SU-DHL-6 (cell line): ENCODE results near the gene TNXB.

Experiments used
- H2AFZ ChIP-seq: fragments of 200-600 bp; sonication (generic); 2 replicates; pipeline ENCODE4 v1.6.1; 2014; ENCODE audit warnings: low read depth, mild to moderate bottlenecking, moderate library complexity, mixed read lengths, antibody characterized with exemption, low read length; ENCODE audit not compliant: severe bottlenecking
- H3F3A ChIP-seq: fragments of 200-600 bp; shearing (Covaris generic); 2 replicates; pipeline ENCODE4 v1.6.0; 2016; ENCODE audit warnings: antibody characterized with exemption, mild to moderate bottlenecking; ENCODE audit not compliant: insufficient read depth
- H3K27ac ChIP-seq: fragments of 200-600 bp; sonication (generic); 2 replicates; pipeline ENCODE4 v1.5.1; 2016; ENCODE audit warnings: low read depth, mild to moderate bottlenecking, low read length, moderate library complexity, mixed read lengths
- H3K27me3 ChIP-seq: fragments of 200-600 bp; sonication (generic), shearing (Covaris generic); 2 replicates; pipeline ENCODE4 v1.6.0; 2014; ENCODE audit warnings: mild to moderate bottlenecking, low read length
- H3K36me3 ChIP-seq: fragments of 200-600 bp; sonication (generic); 2 replicates; pipeline ENCODE4 v1.6.1; 2014; ENCODE audit warnings: mild to moderate bottlenecking, low read length, mixed read lengths
- H3K4me2 ChIP-seq: fragments of 300-600, 200-600 bp; shearing (Covaris generic), sonication (generic); 2 replicates; pipeline ENCODE4 v1.6.0; 2014; ENCODE audit warnings: low read length, low read depth, mild to moderate bottlenecking; ENCODE audit not compliant: poor library complexity, severe bottlenecking
- H3K4me3 ChIP-seq: fragments of 200-600 bp; sonication (generic); 2 replicates; pipeline ENCODE4 v1.5.1; 2014; ENCODE audit warnings: antibody characterized with exemption, low read length, mild to moderate bottlenecking, mixed read lengths; ENCODE audit not compliant: insufficient read depth, poor library complexity, severe bottlenecking
- H3K79me2 ChIP-seq: fragments of 200-600 bp; sonication (generic); 2 replicates; pipeline ENCODE4 v1.6.1; 2014; ENCODE audit warnings: mild to moderate bottlenecking, low read length, moderate library complexity; ENCODE audit not compliant: insufficient read depth
- H3K9ac ChIP-seq: fragments of 200-600 bp; sonication (generic); 2 replicates; pipeline ENCODE4 v1.7.0; 2014; ENCODE audit warnings: mild to moderate bottlenecking, low read length
- H3K9me2 ChIP-seq: fragments of 200-600 bp; sonication (generic); replicated peaks from 2 replicates; pipeline ENCODE4 v1.6.1; 2014; ENCODE audit warnings: low read length; ENCODE audit not compliant: insufficient read depth
- H3K9me3 ChIP-seq: fragments of 200-600 bp; sonication (generic); 2 replicates; pipeline ENCODE4 v1.6.1; 2014; ENCODE audit warnings: low read length, mixed read lengths; ENCODE audit not compliant: insufficient read depth
- H4K20me1 ChIP-seq: fragments of 200-600 bp; sonication (generic); 2 replicates; pipeline ENCODE4 v1.6.1; 2014; ENCODE audit warnings: low read depth, mild to moderate bottlenecking, antibody characterized with exemption, low read length, moderate library complexity, mixed read lengths
- EZH2phosphoT487 ChIP-seq: fragments of 200-600 bp; sonication (generic), shearing (Covaris generic); conservative IDR thresholded peaks from 2 replicates; pipeline ENCODE4 v1.6.1; 2018; ENCODE audit warnings: mild to moderate bottlenecking, antibody characterized with exemption, low read length, moderate library complexity, mixed read lengths
- TF ChIP-seq, protein P1 (sequence below): fragments of 200-600 bp; sonication (generic); IDR thresholded peaks from one replicate; pipeline ENCODE4 v1.5.1; 2017; ENCODE audit warnings: antibody characterized with exemption, mild to moderate bottlenecking, low read length, moderate library complexity; ENCODE audit not compliant: insufficient read depth, poor library complexity, severe bottlenecking

Gene TNXB, protein sequence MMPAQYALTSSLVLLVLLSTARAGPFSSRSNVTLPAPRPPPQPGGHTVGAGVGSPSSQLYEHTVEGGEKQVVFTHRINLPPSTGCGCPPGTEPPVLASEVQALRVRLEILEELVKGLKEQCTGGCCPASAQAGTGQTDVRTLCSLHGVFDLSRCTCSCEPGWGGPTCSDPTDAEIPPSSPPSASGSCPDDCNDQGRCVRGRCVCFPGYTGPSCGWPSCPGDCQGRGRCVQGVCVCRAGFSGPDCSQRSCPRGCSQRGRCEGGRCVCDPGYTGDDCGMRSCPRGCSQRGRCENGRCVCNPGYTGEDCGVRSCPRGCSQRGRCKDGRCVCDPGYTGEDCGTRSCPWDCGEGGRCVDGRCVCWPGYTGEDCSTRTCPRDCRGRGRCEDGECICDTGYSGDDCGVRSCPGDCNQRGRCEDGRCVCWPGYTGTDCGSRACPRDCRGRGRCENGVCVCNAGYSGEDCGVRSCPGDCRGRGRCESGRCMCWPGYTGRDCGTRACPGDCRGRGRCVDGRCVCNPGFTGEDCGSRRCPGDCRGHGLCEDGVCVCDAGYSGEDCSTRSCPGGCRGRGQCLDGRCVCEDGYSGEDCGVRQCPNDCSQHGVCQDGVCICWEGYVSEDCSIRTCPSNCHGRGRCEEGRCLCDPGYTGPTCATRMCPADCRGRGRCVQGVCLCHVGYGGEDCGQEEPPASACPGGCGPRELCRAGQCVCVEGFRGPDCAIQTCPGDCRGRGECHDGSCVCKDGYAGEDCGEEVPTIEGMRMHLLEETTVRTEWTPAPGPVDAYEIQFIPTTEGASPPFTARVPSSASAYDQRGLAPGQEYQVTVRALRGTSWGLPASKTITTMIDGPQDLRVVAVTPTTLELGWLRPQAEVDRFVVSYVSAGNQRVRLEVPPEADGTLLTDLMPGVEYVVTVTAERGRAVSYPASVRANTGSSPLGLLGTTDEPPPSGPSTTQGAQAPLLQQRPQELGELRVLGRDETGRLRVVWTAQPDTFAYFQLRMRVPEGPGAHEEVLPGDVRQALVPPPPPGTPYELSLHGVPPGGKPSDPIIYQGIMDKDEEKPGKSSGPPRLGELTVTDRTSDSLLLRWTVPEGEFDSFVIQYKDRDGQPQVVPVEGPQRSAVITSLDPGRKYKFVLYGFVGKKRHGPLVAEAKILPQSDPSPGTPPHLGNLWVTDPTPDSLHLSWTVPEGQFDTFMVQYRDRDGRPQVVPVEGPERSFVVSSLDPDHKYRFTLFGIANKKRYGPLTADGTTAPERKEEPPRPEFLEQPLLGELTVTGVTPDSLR (N-terminal part only)

DNA sequence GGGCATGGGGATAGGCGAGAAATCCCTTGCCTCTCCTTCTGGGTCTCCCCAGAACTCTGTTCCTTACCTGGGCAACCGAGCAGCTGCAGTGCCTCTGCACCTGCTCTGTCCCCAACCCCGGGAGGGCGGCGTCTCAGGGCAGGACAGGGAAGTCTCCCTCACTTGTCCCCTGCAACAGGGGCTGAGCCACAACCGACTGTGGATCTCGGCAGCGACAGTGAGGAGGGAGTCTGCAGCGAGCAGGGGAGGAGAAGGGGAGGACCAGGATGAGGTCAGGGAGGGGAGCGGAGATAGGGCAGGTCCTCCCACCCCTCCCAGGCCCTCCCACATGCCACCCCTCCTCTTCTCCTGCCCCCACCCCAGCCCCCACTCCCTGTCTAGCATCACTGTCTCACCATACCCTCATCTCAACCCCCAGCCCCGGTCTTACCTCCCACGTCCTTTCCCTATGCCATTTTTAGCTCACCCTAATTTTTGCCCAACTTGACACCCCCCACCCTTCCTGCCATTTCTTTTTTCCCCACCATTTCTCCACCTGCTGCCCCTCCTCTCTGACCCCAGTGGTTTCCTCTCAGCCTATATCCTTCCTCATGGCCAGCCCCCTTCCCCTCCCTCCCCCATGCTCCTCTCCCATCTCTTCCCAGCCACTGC, at the start of gene TNXB:
Gene TNXB, minus strand, starts transcription at position 225 of the 651 bp plus-strand sequence. CDS start 11,140 bp downstream, outside the sequence.
- Histone ChIP-seq H3K9me3 (no peaks in the 10 kb centered on the region), H3K36me3 (no peaks in the 10 kb centered on the region), H3K79me2 (no peaks in the 10 kb centered on the region), H3K27ac (no peak within 1 kb of the TSS), H4K20me1 (no peaks in the 10 kb centered on the region), H2AFZ (no peak within 1 kb of the TSS), H3F3A (no peaks in the 10 kb centered on the region), H3K9ac (no peak within 1 kb of the TSS), H3K4me2 (no peak within 1 kb of the TSS), H3K27me3 (no peaks in the 10 kb centered on the region), H3K4me3 (no peak within 1 kb of the TSS), H3K9me2 (no peaks in the 10 kb centered on the region)
- TF ChIP-seq EZH2phosphoT487, result no peak
- TF ChIP-seq, protein P1, sequence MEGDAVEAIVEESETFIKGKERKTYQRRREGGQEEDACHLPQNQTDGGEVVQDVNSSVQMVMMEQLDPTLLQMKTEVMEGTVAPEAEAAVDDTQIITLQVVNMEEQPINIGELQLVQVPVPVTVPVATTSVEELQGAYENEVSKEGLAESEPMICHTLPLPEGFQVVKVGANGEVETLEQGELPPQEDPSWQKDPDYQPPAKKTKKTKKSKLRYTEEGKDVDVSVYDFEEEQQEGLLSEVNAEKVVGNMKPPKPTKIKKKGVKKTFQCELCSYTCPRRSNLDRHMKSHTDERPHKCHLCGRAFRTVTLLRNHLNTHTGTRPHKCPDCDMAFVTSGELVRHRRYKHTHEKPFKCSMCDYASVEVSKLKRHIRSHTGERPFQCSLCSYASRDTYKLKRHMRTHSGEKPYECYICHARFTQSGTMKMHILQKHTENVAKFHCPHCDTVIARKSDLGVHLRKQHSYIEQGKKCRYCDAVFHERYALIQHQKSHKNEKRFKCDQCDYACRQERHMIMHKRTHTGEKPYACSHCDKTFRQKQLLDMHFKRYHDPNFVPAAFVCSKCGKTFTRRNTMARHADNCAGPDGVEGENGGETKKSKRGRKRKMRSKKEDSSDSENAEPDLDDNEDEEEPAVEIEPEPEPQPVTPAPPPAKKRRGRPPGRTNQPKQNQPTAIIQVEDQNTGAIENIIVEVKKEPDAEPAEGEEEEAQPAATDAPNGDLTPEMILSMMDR, result no peak

DNA sequence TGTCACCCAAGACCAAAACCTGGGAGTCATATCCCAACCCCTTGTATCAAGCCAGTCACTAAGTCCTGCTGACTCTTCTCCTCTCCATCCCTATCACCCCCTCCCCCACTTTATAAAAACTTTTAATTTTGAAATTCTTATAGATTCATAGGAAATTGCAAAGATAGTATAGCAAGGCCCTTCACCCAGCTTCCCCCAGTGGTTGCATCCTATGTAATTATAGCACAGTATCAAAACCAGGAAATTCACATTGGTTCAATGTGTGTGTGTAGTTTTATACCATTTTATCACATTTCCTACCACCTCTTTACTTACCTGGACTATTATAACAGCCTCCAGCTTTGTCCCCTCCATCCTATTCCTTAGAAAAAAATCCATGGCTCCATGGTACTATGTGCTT, 48.9 kb upstream of the TNXB start:
- no peaks in the 10 kb centered on the region for H3K9me2 ChIP-seq

More for the DNA sequence above, 48.9 kb upstream of the TNXB start:
- TF ChIP-seq EZH2phosphoT487, result no peak
- TF ChIP-seq, protein P1, result no peak
- no peaks in the 10 kb centered on the region for H4K20me1 ChIP-seq
- peaks cover 6% of the 10 kb centered on the region; the same call in 1 of the 2 replicates for H3F3A ChIP-seq
- 0 out of 2 replicates have a peak, but pooled peaks cover 3% of the 10 kb centered on the region for H3K36me3 ChIP-seq
- no peak overlapping the region for H2AFZ ChIP-seq
- no peaks in the 10 kb centered on the region for H3K27me3 ChIP-seq
- H3K9me3 ChIP-seq, result no peaks in the 10 kb centered on the region
- H3K4me2 ChIP-seq, result no peak overlapping the region
- no peaks in the 10 kb centered on the region for H3K79me2 ChIP-seq
- no peak overlapping the region for H3K9ac ChIP-seq
- H3K27ac ChIP-seq, result no peak overlapping the region
- H3K4me3 ChIP-seq, result no peak overlapping the region
